HT-29 (cell line): ENCODE results near the gene WFIKKN2. TPM values are rescaled to one million over a fixed set of nuclear protein-coding genes. Genes with fewer than 3 reads are reported as not detected.
A peak's percentile ranks its signal among the peaks of the same experiment; 100 is the strongest.
"Not testable (repeated sequence)": the region's sequence is repeated elsewhere in the genome, so short reads cannot be mapped to it uniquely, and the experiment has no call there.

Experiments
- DNase-seq: peaks from one replicate; pipeline ENCODE4 v3.0.0-alpha.2; 2015; ENCODE audit warnings: low spot score
- total RNA-seq: library from RNA; depleted of rRNA; stranded (reverse); fragments of >200 nt; shearing (Covaris generic); gene quantifications from 2 replicates; pipeline ENCODE4 v1.2.3, GENCODE V29; 2014

WFIKKN2 gene
- total RNA-seq, 1 experiment from 2014 or later: not detected

- DNase-seq: no peak
These were observed 18.4 kb downstream of the WFIKKN2 start for GRCh38 chr17:50853781-50854180.

- no peak for DNase-seq
These were observed 20.4 kb downstream of the WFIKKN2 start for GRCh38 chr17:50855708-50856330.

- no peak for DNase-seq
These were observed 21.0 kb downstream of the WFIKKN2 start for GRCh38 chr17:50856431-50856830.

GRCh38 chr17:50858486-50859225 is 23.3 kb downstream of the WFIKKN2 start:
- no peak for DNase-seq

- DNase-seq: not testable (repeated sequence)
These were observed 24.3 kb downstream of the WFIKKN2 start for GRCh38 chr17:50859727-50860126.

- DNase-seq: no peak
These were observed 25.9 kb downstream of the WFIKKN2 start for GRCh38 chr17:50861334-50861676.

GRCh38 chr17:50861822-50862528 is 26.6 kb downstream of the WFIKKN2 start:
- no peak for DNase-seq

- peak; percentile 73 for DNase-seq
These were observed 27.9 kb downstream of the WFIKKN2 start for GRCh38 chr17:50863221-50863843.

GRCh38 chr17:50863931-50864330 is 28.5 kb downstream of the WFIKKN2 start:
- no peak for DNase-seq

- no peak for DNase-seq
These were observed 29.3 kb downstream of the WFIKKN2 start for GRCh38 chr17:50864747-50865059.

GRCh38 chr17:50865060-50865867 is 29.9 kb downstream of the WFIKKN2 start:
- DNase-seq: peak; percentile 70

GRCh38 chr17:50865868-50866260 is 30.5 kb downstream of the WFIKKN2 start:
- no peak for DNase-seq

GRCh38 chr17:50866261-50866949 is 31.0 kb downstream of the WFIKKN2 start, which contains the start of gene TOB1:
Gene TOB1 (minus strand): TSS chr17:50866354. CDS start chr17:50864017, 2,337 bp downstream.
- peak; percentile 97 for DNase-seq

GRCh38 chr17:50866950-50867362 is 31.6 kb downstream of the WFIKKN2 start:
- DNase-seq: peak; percentile 77

GRCh38 chr17:50867363-50868139 is 32.2 kb downstream of the WFIKKN2 start:
- peak; percentile 99 for DNase-seq

GRCh38 chr17:50868140-50868438 is 32.7 kb downstream of the WFIKKN2 start:
- DNase-seq: peak; percentile 49

- DNase-seq: no peak
These were observed 33.2 kb downstream of the WFIKKN2 start for GRCh38 chr17:50868602-50869001.

GRCh38 chr17:50871364-50871763 is 36.0 kb downstream of the WFIKKN2 start:
- DNase-seq: no peak

- DNase-seq: no peak
These were observed 36.5 kb downstream of the WFIKKN2 start for GRCh38 chr17:50871898-50872297.
